Measurements from ENCODE around the gene TAS2R41. TPM values are rescaled to one million over a fixed set of nuclear protein-coding genes. Genes with fewer than 3 reads are reported as not detected.

TAS2R41 gene
- polyA plus RNA-seq, 3 donors: not detected

DNA sequence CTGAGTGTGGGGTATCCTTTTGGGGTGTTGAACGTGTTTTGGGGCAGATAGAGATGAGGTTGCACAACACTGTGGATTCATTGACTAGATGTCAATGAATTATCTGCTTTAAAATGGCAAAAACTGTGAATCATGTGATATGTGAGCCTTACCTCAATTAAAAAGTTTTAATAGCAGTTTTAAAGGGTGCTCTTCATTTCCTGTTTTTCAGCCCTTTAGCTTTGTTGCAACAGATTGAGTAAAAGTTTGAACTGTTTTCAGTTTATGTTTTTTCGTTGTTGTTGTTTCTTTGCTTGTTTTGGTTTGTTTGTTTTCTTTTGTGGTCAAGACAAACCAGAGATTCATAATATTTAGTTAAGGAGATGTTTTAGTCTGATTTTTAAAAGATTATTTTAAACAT lies 9.4 kb downstream of the TAS2R41 start:
- DNase-seq (ENCODE audit: extremely low read depth in 1 of 11, low read depth in 9 of 11, low spot score in 4 of 11): no peak

DNA sequence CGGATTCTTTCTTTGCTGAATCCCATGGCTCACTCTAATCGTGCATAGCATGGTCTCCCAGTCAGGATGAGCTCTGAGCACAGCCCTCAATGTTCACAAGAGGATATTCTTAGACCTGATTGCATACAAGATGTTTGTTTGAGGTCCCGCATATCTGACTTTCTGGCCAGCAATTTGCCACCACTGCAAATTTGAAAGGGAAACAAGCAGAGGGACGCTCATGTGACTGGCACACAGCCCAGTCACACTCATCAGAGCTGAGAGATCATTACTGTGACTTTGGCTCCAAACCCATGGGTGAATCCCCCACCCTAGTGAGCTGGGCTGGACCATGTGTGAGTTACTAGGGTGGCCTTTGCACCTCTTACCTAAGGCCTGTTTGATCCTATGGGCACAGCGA lies 9.9 kb downstream of the TAS2R41 start:
- no peak for DNase-seq (ENCODE audit: extremely low read depth in 1 of 11, low read depth in 9 of 11, low spot score in 4 of 11)

DNA sequence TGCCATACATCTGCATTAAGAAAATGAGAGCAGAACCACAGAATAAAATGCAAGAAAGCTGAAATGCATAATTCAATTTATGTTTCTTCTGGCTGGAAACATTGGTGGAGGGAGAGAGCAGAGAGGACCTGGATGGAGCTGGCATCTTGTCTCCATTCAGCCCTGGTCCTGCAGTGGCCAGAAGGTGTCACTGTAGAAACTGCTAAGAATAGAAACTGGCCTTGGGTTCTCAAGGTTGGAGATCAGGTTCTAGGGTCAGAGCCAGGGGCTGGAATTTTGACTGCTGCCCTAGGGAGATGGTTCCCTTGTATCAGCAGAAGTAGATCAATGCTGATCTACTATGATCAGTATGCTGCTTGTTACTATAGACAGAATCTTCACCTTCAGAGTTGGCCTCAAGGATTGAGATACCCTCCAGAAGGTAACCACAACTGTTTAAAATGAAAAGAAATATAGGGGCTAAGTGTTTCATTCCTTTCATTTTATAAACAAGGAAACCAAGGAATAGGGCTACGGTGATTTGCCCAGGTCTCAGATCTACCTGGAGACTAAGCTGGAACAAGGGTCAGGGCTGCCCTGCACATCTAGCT lies 13.1 kb downstream of the TAS2R41 start:
- DNase-seq (ENCODE audit: extremely low read depth in 1 of 11, low read depth in 9 of 11, low spot score in 4 of 11): no peak

- DNase-seq (ENCODE audit: extremely low read depth in 1 of 11, low read depth in 9 of 11, low spot score in 4 of 11): no peak
These were observed 14.4 kb downstream of the TAS2R41 start for GRCh38 chr7:143492043-143492471.

DNA sequence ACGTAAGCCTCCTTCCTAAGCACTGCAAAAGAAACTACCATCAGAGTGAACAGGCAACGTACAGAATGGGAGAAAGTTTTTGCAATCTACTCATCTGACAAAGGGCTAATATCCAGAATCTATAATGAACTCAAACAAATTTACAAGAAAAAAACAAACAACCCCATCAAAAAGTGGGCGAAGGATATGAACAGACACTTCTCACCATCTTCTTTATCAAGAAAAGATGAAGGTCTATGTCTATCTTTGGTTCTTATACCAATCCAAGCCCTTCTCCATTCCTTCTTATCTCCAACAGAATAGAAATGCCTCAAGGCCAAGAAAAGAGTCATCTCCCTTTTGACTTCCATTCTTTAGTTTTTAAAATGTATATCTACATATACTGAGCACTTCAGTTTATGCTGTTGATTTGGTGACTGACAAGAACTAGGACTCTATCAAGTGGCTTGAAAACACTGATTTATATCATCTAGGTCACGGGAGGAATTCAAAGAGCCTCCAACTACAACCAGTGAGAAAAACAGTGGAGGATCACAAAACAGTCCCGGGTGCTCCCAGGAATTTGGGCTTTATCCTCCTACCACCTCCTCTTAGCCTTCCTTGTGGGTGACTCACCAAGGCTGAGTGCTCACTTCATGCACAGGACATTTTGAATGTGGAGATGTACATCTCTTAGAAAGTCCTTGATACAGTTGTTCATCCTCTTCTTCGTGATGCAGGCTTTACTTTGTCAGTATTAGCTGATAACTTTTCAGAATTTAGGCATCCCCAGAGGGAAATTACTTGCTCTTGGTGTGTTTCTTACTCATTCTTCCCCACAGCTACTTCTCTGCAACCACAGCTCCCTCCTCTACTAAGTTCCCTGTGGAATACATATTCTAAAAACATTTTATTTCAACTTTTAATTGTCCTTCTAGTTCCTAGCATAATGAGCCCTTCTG lies 15.4 kb downstream of the TAS2R41 start:
- DNase-seq (ENCODE audit: extremely low read depth in 1 of 11, low read depth in 9 of 11, low spot score in 4 of 11): no peak

DNA sequence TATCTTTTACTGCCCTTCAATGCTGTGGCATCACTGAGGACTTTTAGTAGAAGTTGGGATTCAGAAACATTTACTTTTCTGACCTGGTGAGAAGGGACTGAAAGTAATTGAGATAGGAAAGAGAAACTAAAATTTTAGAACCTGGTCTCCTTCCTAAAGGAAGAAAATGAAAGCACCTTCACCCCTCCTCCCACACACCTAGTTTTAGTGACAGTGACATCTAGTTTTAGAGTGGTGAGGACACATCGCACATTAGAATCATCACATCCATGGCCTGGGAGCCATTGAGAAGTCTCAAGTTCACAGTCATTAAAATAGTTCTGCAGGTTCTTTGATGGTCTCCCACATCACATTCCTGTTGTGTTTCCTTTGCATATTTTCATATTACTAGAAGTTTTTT lies 16.1 kb downstream of the TAS2R41 start:
- DNase-seq (ENCODE audit: extremely low read depth in 1 of 11, low read depth in 9 of 11, low spot score in 4 of 11): no peak

DNA sequence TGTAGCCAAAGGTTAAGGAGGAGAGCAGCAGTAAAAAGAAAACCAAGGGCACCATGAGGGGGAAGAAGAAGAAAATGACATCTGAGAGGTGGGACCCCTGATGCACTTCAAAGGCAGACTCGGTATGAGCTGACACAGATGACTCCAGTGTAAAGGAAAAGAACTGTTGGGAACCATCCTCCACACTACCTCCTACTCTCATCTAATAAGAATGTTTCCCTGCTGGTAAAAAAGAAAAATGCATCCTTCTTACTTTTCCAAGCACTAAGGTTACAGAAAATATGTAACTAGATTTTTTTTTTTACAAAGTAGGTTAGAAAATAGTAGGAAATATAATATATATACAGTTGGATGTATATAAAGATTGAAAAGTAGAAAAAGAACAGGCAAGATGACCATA lies 16.9 kb downstream of the TAS2R41 start:
- DNase-seq (ENCODE audit: extremely low read depth in 1 of 11, low read depth in 9 of 11, low spot score in 4 of 11): no peak

GRCh38 chr7:143495851-143496250 lies 18.2 kb downstream of the TAS2R41 start:
- no peak for DNase-seq (ENCODE audit: extremely low read depth in 1 of 11, low read depth in 9 of 11, low spot score in 4 of 11)

- no peak for DNase-seq (ENCODE audit: extremely low read depth in 1 of 11, low read depth in 9 of 11, low spot score in 4 of 11)
These were observed 18.6 kb downstream of the TAS2R41 start for GRCh38 chr7:143496263-143496662.

- DNase-seq (ENCODE audit: extremely low read depth in 1 of 11, low read depth in 9 of 11, low spot score in 4 of 11): no peak
These were observed 19.5 kb downstream of the TAS2R41 start for GRCh38 chr7:143497008-143497795.

- peak in 2 of 11 donors; percentile 33 to 35 for DNase-seq (ENCODE audit: extremely low read depth in 1 of 11, low read depth in 9 of 11, low spot score in 4 of 11)
These were observed 21.6 kb downstream of the TAS2R41 start for GRCh38 chr7:143499246-143499645.

GRCh38 chr7:143499743-143500348 lies 22.2 kb downstream of the TAS2R41 start:
- no peak for DNase-seq (ENCODE audit: extremely low read depth in 1 of 11, low read depth in 9 of 11, low spot score in 4 of 11)

- DNase-seq (ENCODE audit: extremely low read depth in 1 of 11, low read depth in 9 of 11, low spot score in 4 of 11): peak in 8 of 11 donors; percentile 9 to 53 (median 40)
These were observed 25.6 kb downstream of the TAS2R41 start for GRCh38 chr7:143503261-143503660.

DNA sequence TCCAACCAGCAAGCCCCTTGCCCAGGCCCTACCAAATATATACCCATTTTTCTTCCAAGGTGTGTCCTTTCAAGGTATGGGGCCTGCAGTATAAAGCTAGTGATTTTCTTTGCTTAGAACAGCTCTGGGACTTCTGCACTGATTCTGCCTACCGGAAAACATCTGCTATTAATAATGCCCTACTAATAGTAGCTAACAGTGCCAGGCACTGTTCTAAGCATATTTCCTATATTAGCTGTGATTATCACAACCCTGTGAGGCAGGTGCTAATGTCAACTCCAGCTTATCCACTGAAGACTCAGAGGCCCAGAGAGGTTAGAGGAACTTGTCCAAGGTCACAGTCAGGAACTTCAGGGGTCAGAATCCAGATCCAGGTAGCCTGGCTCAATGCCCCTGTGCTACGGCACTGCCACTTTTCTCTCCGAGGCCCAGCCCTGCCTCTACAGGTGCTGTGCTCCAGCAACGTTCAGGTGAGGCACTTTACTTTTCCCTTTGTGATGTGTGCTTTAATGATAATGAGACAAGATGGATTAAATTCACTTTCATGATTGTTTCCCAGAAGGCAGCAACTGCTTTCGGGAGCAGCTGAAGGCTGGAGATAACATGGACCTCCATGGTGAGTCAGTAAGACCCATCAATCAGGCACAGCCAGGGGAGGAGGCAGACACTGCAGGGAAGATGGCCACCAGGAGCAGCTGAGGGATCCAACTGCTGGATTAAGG lies 26.7 kb downstream of the TAS2R41 start:
- no peak for DNase-seq (ENCODE audit: extremely low read depth in 1 of 11, low read depth in 9 of 11, low spot score in 4 of 11)

- DNase-seq (ENCODE audit: extremely low read depth in 1 of 11, low read depth in 9 of 11, low spot score in 4 of 11): no peak
These were observed 27.2 kb downstream of the TAS2R41 start for GRCh38 chr7:143504937-143505297.

GRCh38 chr7:143505838-143506237 lies 28.2 kb downstream of the TAS2R41 start:
- no peak for DNase-seq (ENCODE audit: extremely low read depth in 1 of 11, low read depth in 9 of 11, low spot score in 4 of 11)

DNA sequence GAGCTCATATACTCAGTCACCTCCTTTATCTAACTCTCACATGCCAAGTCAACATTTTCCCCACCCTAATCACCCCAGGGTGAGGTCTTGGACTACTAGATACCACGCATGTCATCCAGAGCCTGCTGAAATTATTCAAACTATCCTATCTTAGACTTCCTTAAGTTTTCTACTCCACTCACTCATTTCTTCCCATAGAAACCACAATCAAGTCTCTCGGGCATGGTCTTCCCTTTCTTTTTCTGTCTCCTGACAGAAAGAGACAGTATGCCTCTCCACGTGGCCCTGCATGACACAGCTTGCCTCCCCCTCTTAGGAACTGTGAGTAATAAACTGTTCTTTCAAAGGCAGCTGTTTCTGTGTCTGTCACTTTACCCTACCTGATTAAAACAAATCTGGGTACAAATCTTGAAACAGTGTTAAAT lies 29.4 kb downstream of the TAS2R41 start:
- no peak for DNase-seq (ENCODE audit: extremely low read depth in 1 of 11, low read depth in 9 of 11, low spot score in 4 of 11)

GRCh38 chr7:143507534-143508055 lies 29.9 kb downstream of the TAS2R41 start:
- no peak for DNase-seq (ENCODE audit: extremely low read depth in 1 of 11, low read depth in 9 of 11, low spot score in 4 of 11)
